GM12878 (cell line): Measurements from ENCODE around the gene ZNF808. TPM values are rescaled to one million over a fixed set of nuclear protein-coding genes. Genes with fewer than 3 reads are reported as not detected.

Experiments
- ATAC-seq: fragments of 200-7000 bp; cut with Tn5 transposase; 3 replicates; pipeline ENCODE4 v1.9.1; 2020; ENCODE audit warnings: mild to moderate bottlenecking, moderate library complexity
- BruUV-seq: library from RNA; stranded (reverse); fragments of 400-500 nt; replicated peaks from 2 replicates; lab custom pipeline; 2021; lab: Mats Ljungman, UMichigan
- CTCF ChIA-PET: fragments of 300-600 bp; sonication (Branson Sonifier 250); formaldehyde crosslinking; extraction: SDS; loops from one replicate; lab custom pipeline; 2021; ENCODE audit warnings: inconsistent platforms; lab: Yijun Ruan, JAX
- POLR2A ChIA-PET: fragments of 350-600 bp; formaldehyde crosslinking; extraction: SDS; loops from one replicate; lab custom pipeline; 2021; ENCODE audit warnings: inconsistent platforms; lab: Charles Lee
- RAD21 ChIA-PET: fragments of 300-600 bp; sonication (Branson Sonifier 250); formaldehyde crosslinking; loops from one replicate; lab custom pipeline; 2023; ENCODE audit warnings: antibody characterized with exemption; ENCODE audit not compliant: unreplicated experiment; lab: Charles Lee
- SMC1A ChIA-PET: fragments of 300-600 bp; sonication (Branson Sonifier 250); formaldehyde crosslinking; loops from one replicate; lab custom pipeline; 2023; ENCODE audit not compliant: unreplicated experiment, uncharacterized antibody; lab: Charles Lee
- DNase-seq: peaks from one replicate; pipeline ENCODE4 v3.0.0-alpha.2; 2011; ENCODE audit warnings: low read depth, low spot score
- FAIRE-seq: peaks from 3 replicates; lab custom pipeline; 2011; peaks lifted over from hg19 to GRCh38; lab: Jason Lieb, UNC
- H2AFZ ChIP-seq: 2 replicates; pipeline ENCODE4 v1.6.0; 2011; ENCODE audit warnings: low read depth, low read length, control low read depth; ENCODE audit not compliant: control insufficient read depth
- H3K27ac ChIP-seq: 2 replicates; pipeline ENCODE4 v1.5.1; 2011; ENCODE audit warnings: control low read depth; ENCODE audit not compliant: control insufficient read depth, insufficient read depth
- H3K27me3 ChIP-seq, 2 experiments: replicated peaks in 1 of 2; 2 replicates each; pipeline versions ENCODE4 v1.6.0 to v1.6.1; 2011; ENCODE audit warnings: low read length in 1 of 2; ENCODE audit not compliant: control insufficient read depth in 2 of 2, insufficient read depth in 2 of 2
- H3K36me3 ChIP-seq, 2 experiments: 2 replicates each; pipeline ENCODE4 v1.5.1; 2011; ENCODE audit warnings: low read length in 1 of 2; ENCODE audit not compliant: control insufficient read depth in 2 of 2, insufficient read depth in 2 of 2
- H3K4me1 ChIP-seq: 2 replicates; pipeline ENCODE4 v1.6.1; 2011; ENCODE audit warnings: mild to moderate bottlenecking, low read length, moderate library complexity, mixed read lengths; ENCODE audit not compliant: control insufficient read depth, insufficient read depth
- H3K4me2 ChIP-seq: 2 replicates; pipeline ENCODE4 v1.6.0; 2011; ENCODE audit warnings: control low read depth; ENCODE audit not compliant: control insufficient read depth, insufficient read depth
- H3K4me3 ChIP-seq: fragments of 200-600 bp; sonication (generic); 2 replicates; pipeline ENCODE4 v1.5.1; 2016
- H3K79me2 ChIP-seq: 2 replicates; pipeline ENCODE4 v1.6.0; 2011; ENCODE audit warnings: low read length; ENCODE audit not compliant: control insufficient read depth, insufficient read depth
- H3K9ac ChIP-seq: 2 replicates; pipeline ENCODE4 v1.8.0; 2011; ENCODE audit warnings: low read length, control low read depth, mixed read lengths; ENCODE audit not compliant: control insufficient read depth, insufficient read depth
- H3K9me3 ChIP-seq: replicated peaks from 3 replicates; pipeline ENCODE4 v1.5.1; 2011; ENCODE audit warnings: mild to moderate bottlenecking, low read length; ENCODE audit not compliant: control insufficient read depth, insufficient read depth
- H4K20me1 ChIP-seq: 2 replicates; pipeline ENCODE4 v1.6.0; 2011; ENCODE audit not compliant: control insufficient read depth, insufficient read depth
- CEBPB ChIP-seq, 2 experiments: fragments of 150-350 bp in 1 of 2; IDR thresholded peaks; 2 replicates each; pipeline ENCODE4 v1.6.1; 2012 to 2014; ENCODE audit warnings: low read depth in 2 of 2, low read length in 2 of 2, borderline replicate concordance in 1 of 2, inconsistent platforms in 1 of 2
- CREB1 ChIP-seq: IDR thresholded peaks from 2 replicates; pipeline ENCODE4 v1.6.1; 2012; ENCODE audit warnings: low read depth, mild to moderate bottlenecking, inconsistent platforms
- MTA3 ChIP-seq: IDR thresholded peaks from 2 replicates; pipeline ENCODE4 v1.6.1; 2012; ENCODE audit warnings: low read length, inconsistent platforms, borderline replicate concordance
- NFXL1 ChIP-seq: fragments of 450-650 bp; IDR thresholded peaks from 2 replicates; pipeline ENCODE4 v1.6.1; 2017; ENCODE audit warnings: antibody characterized with exemption, mild to moderate bottlenecking, borderline replicate concordance
- NR2C2 ChIP-seq: IDR thresholded peaks from 2 replicates; pipeline ENCODE4 v1.6.1; 2011; ENCODE audit warnings: borderline replicate concordance, low read depth; ENCODE audit not compliant: control insufficient read depth, insufficient read length
- SIN3A ChIP-seq: IDR thresholded peaks from 2 replicates; pipeline ENCODE4 v1.6.1; 2012; ENCODE audit warnings: low read depth, low read length, improper control_type of control experiment
- SMAD1 ChIP-seq: fragments of 450-650 bp; IDR thresholded peaks from 2 replicates; pipeline ENCODE4 v1.6.1; 2018; ENCODE audit warnings: mild to moderate bottlenecking, low read depth; ENCODE audit not compliant: partially characterized antibody
- WGBS: methylation state at CpG from one replicate; pipeline ENCODE4 v1.1.6; 2016; ENCODE audit warnings: low lambda C conversion rate; ENCODE audit not compliant: insufficient replicate concordance, insufficient coverage; ENCODE audit errors: missing lambda C conversion rate; 5-methylcytosine and 5-hydroxymethylcytosine counted together
- in situ Hi-C: fragments of 300-500 bp; cut with MboI; formaldehyde crosslinking; loops from 9 replicates; pipeline ENCODE4 v1.14.3; 2018; ENCODE audit warnings: mixed read lengths
- intact Hi-C: fragments of 100-400 bp; cut with micrococcal nuclease; formaldehyde crosslinking; loops from one replicate; pipeline ENCODE4 v1.14.2; 2022; ENCODE audit not compliant: unreplicated experiment
- polyA plus RNA-seq, 11 experiments: library from polyadenylated mRNA; depleted of rRNA in 4 of 11; unstranded in 6 of 11; stranded (reverse) in 5 of 11; fragments of >200 nt; fragmentation: Nextera tagmentation in 4 of 11; fragmentation: Illumina TruSeq in 1 of 11; extraction: Ambion mirVana in 4 of 11; extraction: Trizol in 1 of 11; gene quantifications; 1 replicate in 1 of 11; 2 replicates in 10 of 11; pipeline versions ENCODE4 v1.2.1 to v1.2.3, GENCODE V29; 2011 to 2016; ENCODE audit warnings: inconsistent platforms in 2 of 11, missing spikeins in 2 of 11, low read depth in 1 of 11
- total RNA-seq, 4 experiments: library from RNA; depleted of rRNA in 3 of 4; stranded (reverse); fragments of >200 nt in 3 of 4; fragmentation: Illumina TruSeq in 1 of 4; extraction: Trizol in 1 of 4; gene quantifications; 2 replicates each; pipeline versions ENCODE4 v1.2.1 to v1.2.3, GENCODE V29; 2013 to 2021
- TF ChIP-seq, protein P1 (sequence below): IDR thresholded peaks from 2 replicates; pipeline ENCODE4 v1.6.1; 2011; ENCODE audit warnings: low read depth, low read length, improper control_type of control experiment, borderline replicate concordance
- TF ChIP-seq, protein P2 (sequence below): fragments of 450-650 bp; formaldehyde crosslinking; IDR thresholded peaks from 2 replicates; pipeline ENCODE4 v1.4.0; 2020; ENCODE audit warnings: mild to moderate bottlenecking, moderate library complexity
- TF ChIP-seq, protein P3 (sequence below): fragments of 150-350 bp; IDR thresholded peaks from 2 replicates; pipeline ENCODE4 v1.6.1; 2014; ENCODE audit warnings: mild to moderate bottlenecking, low read depth, low read length

The ZNF808 gene
- total and polyA plus RNA-seq, 10 of the 15 experiments (the other 5 are each of a cell fraction or from before 2014, with no cell fraction given) = 2.1 to 20.2 (median 7.2) TPM

DNA sequence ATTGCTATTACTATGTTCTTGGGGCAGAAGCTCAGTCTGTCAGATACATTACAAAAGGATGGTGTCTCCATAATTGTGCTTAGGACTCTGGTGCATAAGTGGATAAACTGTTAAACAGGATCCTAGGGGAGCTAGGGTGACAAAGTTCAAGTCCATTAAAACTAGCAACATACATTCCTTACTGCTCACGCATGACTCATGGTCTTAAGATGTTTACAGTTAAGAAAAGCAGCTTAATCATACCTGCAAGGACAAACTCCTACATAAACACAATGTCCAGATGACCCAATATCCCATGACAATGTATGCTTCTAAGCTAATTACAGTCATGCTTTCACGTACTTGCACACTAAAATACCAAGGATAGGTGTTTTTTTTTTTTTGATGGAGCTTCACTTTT, 39.1 kb downstream of the ZNF808 start:
- peaks cover 9% of the 10 kb centered on the region for H3K79me2 ChIP-seq
- H3K36me3 ChIP-seq = no peaks in the 10 kb centered on the region; a peak in 1 of 4 replicates
- no peaks in the 10 kb centered on the region for H4K20me1 ChIP-seq
- in situ Hi-C loops = no loop called here
- 98% methylated on average over 2 of the region's 2 CpGs for WGBS
- H3K4me3 ChIP-seq = no peak overlapping the region
- BruUV-seq = no TSS peak
- no peaks in the 10 kb centered on the region for H3K4me1 ChIP-seq
- H3K27ac ChIP-seq = no peak overlapping the region
- POLR2A ChIA-PET = interaction anchor here (0.6 kb wide), 1 partner anchor 16 kb away, joined by 3 read pairs; no protein-coding TSS in a partner anchor
- CTCF ChIA-PET = interaction anchor here (1.0 kb wide), 1 partner anchor 10 kb away, joined by 4 read pairs; no protein-coding TSS in a partner anchor
- TF ChIP-seq, protein P1, sequence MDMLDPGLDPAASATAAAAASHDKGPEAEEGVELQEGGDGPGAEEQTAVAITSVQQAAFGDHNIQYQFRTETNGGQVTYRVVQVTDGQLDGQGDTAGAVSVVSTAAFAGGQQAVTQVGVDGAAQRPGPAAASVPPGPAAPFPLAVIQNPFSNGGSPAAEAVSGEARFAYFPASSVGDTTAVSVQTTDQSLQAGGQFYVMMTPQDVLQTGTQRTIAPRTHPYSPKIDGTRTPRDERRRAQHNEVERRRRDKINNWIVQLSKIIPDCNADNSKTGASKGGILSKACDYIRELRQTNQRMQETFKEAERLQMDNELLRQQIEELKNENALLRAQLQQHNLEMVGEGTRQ = no peak
- no peak for TF ChIP-seq SMAD1
- TF ChIP-seq CREB1 = no peak
- TF ChIP-seq, protein P2, sequence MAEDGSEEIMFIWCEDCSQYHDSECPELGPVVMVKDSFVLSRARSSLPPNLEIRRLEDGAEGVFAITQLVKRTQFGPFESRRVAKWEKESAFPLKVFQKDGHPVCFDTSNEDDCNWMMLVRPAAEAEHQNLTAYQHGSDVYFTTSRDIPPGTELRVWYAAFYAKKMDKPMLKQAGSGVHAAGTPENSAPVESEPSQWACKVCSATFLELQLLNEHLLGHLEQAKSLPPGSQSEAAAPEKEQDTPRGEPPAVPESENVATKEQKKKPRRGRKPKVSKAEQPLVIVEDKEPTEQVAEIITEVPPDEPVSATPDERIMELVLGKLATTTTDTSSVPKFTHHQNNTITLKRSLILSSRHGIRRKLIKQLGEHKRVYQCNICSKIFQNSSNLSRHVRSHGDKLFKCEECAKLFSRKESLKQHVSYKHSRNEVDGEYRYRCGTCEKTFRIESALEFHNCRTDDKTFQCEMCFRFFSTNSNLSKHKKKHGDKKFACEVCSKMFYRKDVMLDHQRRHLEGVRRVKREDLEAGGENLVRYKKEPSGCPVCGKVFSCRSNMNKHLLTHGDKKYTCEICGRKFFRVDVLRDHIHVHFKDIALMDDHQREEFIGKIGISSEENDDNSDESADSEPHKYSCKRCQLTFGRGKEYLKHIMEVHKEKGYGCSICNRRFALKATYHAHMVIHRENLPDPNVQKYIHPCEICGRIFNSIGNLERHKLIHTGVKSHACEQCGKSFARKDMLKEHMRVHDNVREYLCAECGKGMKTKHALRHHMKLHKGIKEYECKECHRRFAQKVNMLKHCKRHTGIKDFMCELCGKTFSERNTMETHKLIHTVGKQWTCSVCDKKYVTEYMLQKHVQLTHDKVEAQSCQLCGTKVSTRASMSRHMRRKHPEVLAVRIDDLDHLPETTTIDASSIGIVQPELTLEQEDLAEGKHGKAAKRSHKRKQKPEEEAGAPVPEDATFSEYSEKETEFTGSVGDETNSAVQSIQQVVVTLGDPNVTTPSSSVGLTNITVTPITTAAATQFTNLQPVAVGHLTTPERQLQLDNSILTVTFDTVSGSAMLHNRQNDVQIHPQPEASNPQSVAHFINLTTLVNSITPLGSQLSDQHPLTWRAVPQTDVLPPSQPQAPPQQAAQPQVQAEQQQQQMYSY (CRISPR knock-in tag) = no peak
- TF ChIP-seq CEBPB (IDR thresholded peaks at IDR 0.05; ENCODE audit: borderline replicate concordance in 1 of 2, low read depth in 2 of 2, low read length in 2 of 2) = no peak
- TF ChIP-seq NFXL1 = no peak
- TF ChIP-seq, protein P3, sequence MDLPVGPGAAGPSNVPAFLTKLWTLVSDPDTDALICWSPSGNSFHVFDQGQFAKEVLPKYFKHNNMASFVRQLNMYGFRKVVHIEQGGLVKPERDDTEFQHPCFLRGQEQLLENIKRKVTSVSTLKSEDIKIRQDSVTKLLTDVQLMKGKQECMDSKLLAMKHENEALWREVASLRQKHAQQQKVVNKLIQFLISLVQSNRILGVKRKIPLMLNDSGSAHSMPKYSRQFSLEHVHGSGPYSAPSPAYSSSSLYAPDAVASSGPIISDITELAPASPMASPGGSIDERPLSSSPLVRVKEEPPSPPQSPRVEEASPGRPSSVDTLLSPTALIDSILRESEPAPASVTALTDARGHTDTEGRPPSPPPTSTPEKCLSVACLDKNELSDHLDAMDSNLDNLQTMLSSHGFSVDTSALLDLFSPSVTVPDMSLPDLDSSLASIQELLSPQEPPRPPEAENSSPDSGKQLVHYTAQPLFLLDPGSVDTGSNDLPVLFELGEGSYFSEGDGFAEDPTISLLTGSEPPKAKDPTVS = no peak
- no peak for TF ChIP-seq SIN3A
- TF ChIP-seq NR2C2 = no peak
- no peak for TF ChIP-seq MTA3
- SMC1A ChIA-PET = interaction anchor here (1.2 to 1.8 kb wide), 2 partner anchors 21 to 33 kb away, joined by 4 to 5 read pairs; no protein-coding TSS in a partner anchor
- no peaks in the 10 kb centered on the region for H3K27me3 ChIP-seq
- intact Hi-C loops = no loop called here
- DNase-seq (no peak), ATAC-seq (no peak), FAIRE-seq (no peak)
- H3K9ac ChIP-seq = no peak overlapping the region
- RAD21 ChIA-PET = interaction anchor here (1.2 kb wide), 1 partner anchor 197 kb away, joined by 3 read pairs; the partner anchor contains the start of gene ZNF880
- H3K9me3 ChIP-seq = peaks cover 14% of the 10 kb centered on the region
- no peak overlapping the region for H2AFZ ChIP-seq
- H3K4me2 ChIP-seq = no peak overlapping the region
